Measurements from ENCODE around the gene AGR3. TPM values are rescaled to one million over a fixed set of nuclear protein-coding genes. Genes with fewer than 3 reads are reported as not detected.
A peak's percentile ranks its signal among the peaks of the same experiment; 100 is the strongest.

AGR3 gene
- total RNA-seq (not detected), polyA plus RNA-seq (100 to 1,000 TPM in 1 of 2 donors, not detected in 1; 100 TPM)
- long read RNA-seq, donor 1 = 0 reads
- long read RNA-seq, donor 2, partial matches to known transcripts = 0 of 1 reads
- long read RNA-seq, donor 2, other reads (novel, unspliced or antisense) = 1 of 1 reads

GRCh38 chr7:16881844-16882243 lies at the start of gene AGR3:
TSS of gene AGR3 (minus strand) at chr7:16881983. CDS start at chr7:16878618, 3,365 bp downstream.
- H3K36me3 ChIP-seq (ENCODE audit: control insufficient read depth in 1 of 2, insufficient read depth in 2 of 2, low read length in 1 of 2) = no peaks in the 10 kb centered on the region
- H3K4me1 ChIP-seq (ENCODE audit: control insufficient read depth in 1 of 2, insufficient read depth in 2 of 2, low read length in 2 of 2) = no peaks in the 10 kb centered on the region
- no peaks in the 10 kb centered on the region for H3K9me3 ChIP-seq (ENCODE audit: control insufficient read depth, low read length)
- 87 to 98% methylated on average over 1 of the region's 1 CpG for WGBS, 2 donors
- DNase-seq = no peak
- H3K27me3 ChIP-seq (ENCODE audit: control insufficient read depth in 1 of 2, insufficient read depth in 2 of 2, low read length in 1 of 2) = no peaks in the 10 kb centered on the region
- intact Hi-C loops (cut with DNase I) = no loop called here
- H3K27ac ChIP-seq (ENCODE audit: low read depth in 1 of 2, low read length in 2 of 2) = no peak within 1 kb of the TSS
- no peak for ATAC-seq (ENCODE audit: low FRiP score)
- no peak within 1 kb of the TSS for H3K4me3 ChIP-seq (ENCODE audit: low read length in 2 of 2)

- Histone ChIP-seq H3K4me1 (ENCODE audit: control insufficient read depth in 1 of 2, insufficient read depth in 2 of 2, low read length in 2 of 2) (peaks cover 0 to 2% of the 10 kb centered on the region in 2 donors), H3K36me3 (ENCODE audit: control insufficient read depth in 1 of 2, insufficient read depth in 2 of 2, low read length in 1 of 2) (no peaks in the 10 kb centered on the region), H3K27ac (ENCODE audit: low read depth in 1 of 2, low read length in 2 of 2) (no peak overlapping the region), H3K9me3 (ENCODE audit: control insufficient read depth, low read length) (no peaks in the 10 kb centered on the region), H3K27me3 (ENCODE audit: control insufficient read depth in 1 of 2, insufficient read depth in 2 of 2, low read length in 1 of 2) (no peaks in the 10 kb centered on the region), H3K4me3 (ENCODE audit: low read length in 2 of 2) (no peak overlapping the region)
- DNase-seq (no peak), ATAC-seq (ENCODE audit: low FRiP score) (no peak)
- intact Hi-C loops (cut with DNase I) = no loop called here
- WGBS, 2 donors = 86 to 96% methylated on average over 4 of the region's 4 CpGs
Observed at GRCh38 chr7:16930946-16931345, 49.2 kb upstream of the AGR3 start.

GRCh38 chr7:16929146-16929762 lies 47.5 kb upstream of the AGR3 start:
- DNase-seq = no peak
- Histone ChIP-seq H3K4me3 (ENCODE audit: low read length in 2 of 2) (no peak overlapping the region), H3K27ac (ENCODE audit: low read depth in 1 of 2, low read length in 2 of 2) (no peak overlapping the region), H3K4me1 (ENCODE audit: control insufficient read depth in 1 of 2, insufficient read depth in 2 of 2, low read length in 2 of 2) (peaks cover 0 to 2% of the 10 kb centered on the region in 2 donors), H3K9me3 (ENCODE audit: control insufficient read depth, low read length) (no peaks in the 10 kb centered on the region), H3K36me3 (ENCODE audit: control insufficient read depth in 1 of 2, insufficient read depth in 2 of 2, low read length in 1 of 2) (no peaks in the 10 kb centered on the region), H3K27me3 (ENCODE audit: control insufficient read depth in 1 of 2, insufficient read depth in 2 of 2, low read length in 1 of 2) (no peaks in the 10 kb centered on the region)
- ATAC-seq (ENCODE audit: low FRiP score) = no peak
- intact Hi-C loops (cut with DNase I) = loop anchor here in 1 of 2 donors (5.0 kb wide), 1 partner anchor 53 kb away; no protein-coding TSS in a partner anchor
- 84% methylated on average over 1 of the region's 1 CpG for WGBS, 2 donors

- Histone ChIP-seq H3K4me1 (ENCODE audit: control insufficient read depth in 1 of 2, insufficient read depth in 2 of 2, low read length in 2 of 2) (no peaks in the 10 kb centered on the region), H3K4me3 (ENCODE audit: low read length in 2 of 2) (no peak overlapping the region), H3K27ac (ENCODE audit: low read depth in 1 of 2, low read length in 2 of 2) (no peak overlapping the region), H3K9me3 (ENCODE audit: control insufficient read depth, low read length) (no peaks in the 10 kb centered on the region), H3K36me3 (ENCODE audit: control insufficient read depth in 1 of 2, insufficient read depth in 2 of 2, low read length in 1 of 2) (no peaks in the 10 kb centered on the region), H3K27me3 (ENCODE audit: control insufficient read depth in 1 of 2, insufficient read depth in 2 of 2, low read length in 1 of 2) (no peaks in the 10 kb centered on the region)
- intact Hi-C loops (cut with DNase I) = loop anchor here in 1 of 2 donors (5.0 kb wide), 1 partner anchor 55 kb away; no protein-coding TSS in a partner anchor
- 79 to 86% methylated on average over 1 of the region's 1 CpG for WGBS, 2 donors
- DNase-seq = no peak
- ATAC-seq (ENCODE audit: low FRiP score) = no peak
Observed at GRCh38 chr7:16926861-16927260, 45.1 kb upstream of the AGR3 start.

- DNase-seq = peak in 1 of 2 donors; percentile 60
- H3K27ac ChIP-seq (ENCODE audit: low read depth in 1 of 2, low read length in 2 of 2) = no peak overlapping the region
Observed at GRCh38 chr7:16926283-16926682, 44.5 kb upstream of the AGR3 start.

GRCh38 chr7:16925609-16926008 lies 43.8 kb upstream of the AGR3 start:
- 75% methylated on average over 3 of the region's 3 CpGs for WGBS, 2 donors
- Histone ChIP-seq H3K9me3 (ENCODE audit: control insufficient read depth, low read length) (no peaks in the 10 kb centered on the region), H3K4me1 (ENCODE audit: control insufficient read depth in 1 of 2, insufficient read depth in 2 of 2, low read length in 2 of 2) (no peaks in the 10 kb centered on the region), H3K4me3 (ENCODE audit: low read length in 2 of 2) (no peak overlapping the region), H3K27ac (ENCODE audit: low read depth in 1 of 2, low read length in 2 of 2) (no peak overlapping the region), H3K36me3 (ENCODE audit: control insufficient read depth in 1 of 2, insufficient read depth in 2 of 2, low read length in 1 of 2) (no peaks in the 10 kb centered on the region), H3K27me3 (ENCODE audit: control insufficient read depth in 1 of 2, insufficient read depth in 2 of 2, low read length in 1 of 2) (no peaks in the 10 kb centered on the region)
- no peak for DNase-seq
- intact Hi-C loops (cut with DNase I) = loop anchor here in 1 of 2 donors (5.0 kb wide), 1 partner anchor 57 kb away; no protein-coding TSS in a partner anchor
- ATAC-seq (ENCODE audit: low FRiP score) = no peak

More at GRCh38 chr7:16926283-16926682, 44.5 kb upstream of the AGR3 start:
- 43 to 53% methylated on average over 2 of the region's 2 CpGs for WGBS, 2 donors
- H3K36me3 ChIP-seq (ENCODE audit: control insufficient read depth in 1 of 2, insufficient read depth in 2 of 2, low read length in 1 of 2) = no peaks in the 10 kb centered on the region
- no peaks in the 10 kb centered on the region for H3K27me3 ChIP-seq (ENCODE audit: control insufficient read depth in 1 of 2, insufficient read depth in 2 of 2, low read length in 1 of 2)
- H3K4me3 ChIP-seq (ENCODE audit: low read length in 2 of 2) = no peak overlapping the region
- H3K9me3 ChIP-seq (ENCODE audit: control insufficient read depth, low read length) = no peaks in the 10 kb centered on the region
- no peaks in the 10 kb centered on the region for H3K4me1 ChIP-seq (ENCODE audit: control insufficient read depth in 1 of 2, insufficient read depth in 2 of 2, low read length in 2 of 2)
- intact Hi-C loops (cut with DNase I) = loop anchor here in 1 of 2 donors (5.0 kb wide), 1 partner anchor 56 kb away; no protein-coding TSS in a partner anchor
- peak; percentile 86 for ATAC-seq (ENCODE audit: low FRiP score)

- WGBS, 2 donors = 78 to 79% methylated on average over 2 of the region's 2 CpGs
- Histone ChIP-seq H3K27ac (ENCODE audit: low read depth in 1 of 2, low read length in 2 of 2) (no peak overlapping the region), H3K36me3 (ENCODE audit: control insufficient read depth in 1 of 2, insufficient read depth in 2 of 2, low read length in 1 of 2) (no peaks in the 10 kb centered on the region), H3K4me1 (ENCODE audit: control insufficient read depth in 1 of 2, insufficient read depth in 2 of 2, low read length in 2 of 2) (no peaks in the 10 kb centered on the region), H3K27me3 (ENCODE audit: control insufficient read depth in 1 of 2, insufficient read depth in 2 of 2, low read length in 1 of 2) (no peaks in the 10 kb centered on the region), H3K4me3 (ENCODE audit: low read length in 2 of 2) (no peak overlapping the region), H3K9me3 (ENCODE audit: control insufficient read depth, low read length) (no peaks in the 10 kb centered on the region)
- ATAC-seq (ENCODE audit: low FRiP score) = no peak
- intact Hi-C loops (cut with DNase I) = no loop called here
- no peak for DNase-seq
Observed at GRCh38 chr7:16923019-16923418, 41.2 kb upstream of the AGR3 start.

GRCh38 chr7:16921644-16922257 lies 40.0 kb upstream of the AGR3 start:
- no peak overlapping the region for H3K27ac ChIP-seq (ENCODE audit: low read depth in 1 of 2, low read length in 2 of 2)
- H3K4me1 ChIP-seq (ENCODE audit: control insufficient read depth in 1 of 2, insufficient read depth in 2 of 2, low read length in 2 of 2) = no peaks in the 10 kb centered on the region
- intact Hi-C loops (cut with DNase I) = no loop called here
- no peaks in the 10 kb centered on the region for H3K9me3 ChIP-seq (ENCODE audit: control insufficient read depth, low read length)
- ATAC-seq (ENCODE audit: low FRiP score) (no peak), DNase-seq (no peak)
- H3K4me3 ChIP-seq (ENCODE audit: low read length in 2 of 2) = no peak overlapping the region
- H3K36me3 ChIP-seq (ENCODE audit: control insufficient read depth in 1 of 2, insufficient read depth in 2 of 2, low read length in 1 of 2) = no peaks in the 10 kb centered on the region
- 74 to 77% methylated on average over 3 of the region's 3 CpGs for WGBS, 2 donors
- no peaks in the 10 kb centered on the region for H3K27me3 ChIP-seq (ENCODE audit: control insufficient read depth in 1 of 2, insufficient read depth in 2 of 2, low read length in 1 of 2)

GRCh38 chr7:16921151-16921550 lies 39.4 kb upstream of the AGR3 start:
- Histone ChIP-seq H3K9me3 (ENCODE audit: control insufficient read depth, low read length) (no peaks in the 10 kb centered on the region), H3K36me3 (ENCODE audit: control insufficient read depth in 1 of 2, insufficient read depth in 2 of 2, low read length in 1 of 2) (no peaks in the 10 kb centered on the region), H3K4me1 (ENCODE audit: control insufficient read depth in 1 of 2, insufficient read depth in 2 of 2, low read length in 2 of 2) (no peaks in the 10 kb centered on the region), H3K27me3 (ENCODE audit: control insufficient read depth in 1 of 2, insufficient read depth in 2 of 2, low read length in 1 of 2) (no peaks in the 10 kb centered on the region), H3K4me3 (ENCODE audit: low read length in 2 of 2) (no peak overlapping the region), H3K27ac (ENCODE audit: low read depth in 1 of 2, low read length in 2 of 2) (no peak overlapping the region)
- intact Hi-C loops (cut with DNase I) = no loop called here
- no peak for DNase-seq
- 88 to 89% methylated on average over 4 of the region's 4 CpGs for WGBS, 2 donors
- ATAC-seq (ENCODE audit: low FRiP score) = no peak
